GM20000 (cell line): ENCODE data around the gene XYLT1.

Experiments used
- DNase-seq: peaks from one replicate; pipeline ENCODE4 v3.0.0; 2012; ENCODE audit warnings: low spot score
- TF ChIP-seq, protein P1 (sequence below): IDR thresholded peaks from 2 replicates; pipeline ENCODE4 v1.5.1; 2012; ENCODE audit warnings: mild to moderate bottlenecking, control low read depth; ENCODE audit errors: extremely low read depth, missing control alignments

Gene XYLT1

DNA sequence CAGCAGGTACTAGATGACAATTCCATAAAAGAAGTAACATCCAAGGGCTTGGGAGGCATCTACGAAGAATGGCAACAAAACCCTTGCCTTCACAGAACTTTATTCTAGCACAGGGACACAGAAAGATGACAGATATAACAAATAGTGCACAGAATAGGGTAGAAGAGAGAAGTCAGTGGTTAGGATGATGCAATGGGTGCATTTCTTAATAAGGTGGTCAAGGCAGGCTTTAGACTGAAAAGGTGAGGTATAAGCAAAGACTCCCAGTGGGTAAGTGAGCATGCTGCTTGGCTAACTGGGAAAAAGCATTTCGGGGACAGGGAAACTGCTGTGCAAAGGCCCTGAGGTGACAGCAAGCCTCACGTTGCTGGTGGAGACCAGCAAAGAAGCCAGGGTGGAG lies 175.9 kb downstream of the XYLT1 start:
- TF ChIP-seq, protein P1, sequence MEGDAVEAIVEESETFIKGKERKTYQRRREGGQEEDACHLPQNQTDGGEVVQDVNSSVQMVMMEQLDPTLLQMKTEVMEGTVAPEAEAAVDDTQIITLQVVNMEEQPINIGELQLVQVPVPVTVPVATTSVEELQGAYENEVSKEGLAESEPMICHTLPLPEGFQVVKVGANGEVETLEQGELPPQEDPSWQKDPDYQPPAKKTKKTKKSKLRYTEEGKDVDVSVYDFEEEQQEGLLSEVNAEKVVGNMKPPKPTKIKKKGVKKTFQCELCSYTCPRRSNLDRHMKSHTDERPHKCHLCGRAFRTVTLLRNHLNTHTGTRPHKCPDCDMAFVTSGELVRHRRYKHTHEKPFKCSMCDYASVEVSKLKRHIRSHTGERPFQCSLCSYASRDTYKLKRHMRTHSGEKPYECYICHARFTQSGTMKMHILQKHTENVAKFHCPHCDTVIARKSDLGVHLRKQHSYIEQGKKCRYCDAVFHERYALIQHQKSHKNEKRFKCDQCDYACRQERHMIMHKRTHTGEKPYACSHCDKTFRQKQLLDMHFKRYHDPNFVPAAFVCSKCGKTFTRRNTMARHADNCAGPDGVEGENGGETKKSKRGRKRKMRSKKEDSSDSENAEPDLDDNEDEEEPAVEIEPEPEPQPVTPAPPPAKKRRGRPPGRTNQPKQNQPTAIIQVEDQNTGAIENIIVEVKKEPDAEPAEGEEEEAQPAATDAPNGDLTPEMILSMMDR, result no peak
- no peak for DNase-seq

DNA sequence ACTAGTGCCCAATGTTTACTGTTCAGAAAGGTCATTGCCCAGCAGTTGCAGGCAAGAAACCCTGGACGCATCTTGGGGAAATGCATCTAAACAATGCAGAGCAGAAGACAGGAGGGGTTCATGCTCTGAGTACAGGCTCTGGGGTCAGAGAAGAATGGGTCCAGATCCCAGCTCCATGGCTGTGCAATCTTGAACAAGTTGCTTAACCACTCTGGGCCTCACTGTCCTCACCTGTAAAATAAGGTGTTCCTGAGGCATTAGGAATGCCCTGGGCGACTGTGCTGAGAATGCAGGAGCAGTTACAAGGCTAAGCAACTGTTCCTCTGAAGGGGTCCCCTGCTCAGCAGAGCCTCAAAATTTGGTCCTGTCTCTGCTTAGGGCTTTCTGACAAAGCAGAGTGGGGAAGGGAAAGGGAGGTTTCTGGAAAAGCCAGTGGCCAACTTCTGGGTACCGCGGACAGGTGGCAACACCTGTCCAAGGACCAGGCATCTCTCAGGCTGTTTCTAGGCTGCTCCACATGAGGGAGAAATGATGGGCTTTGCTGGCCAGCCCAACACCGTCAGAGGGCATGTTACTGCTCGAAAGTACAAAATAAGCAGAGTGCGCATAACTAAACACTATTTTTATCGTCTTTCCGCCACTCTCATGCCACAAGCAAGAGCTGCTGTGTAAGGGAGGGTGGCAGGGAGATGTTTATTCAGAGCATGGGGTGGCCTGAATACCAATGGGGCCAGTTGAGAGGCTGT lies 176.8 kb downstream of the XYLT1 start:
- no peak for DNase-seq
- TF ChIP-seq, protein P1, result no peak

DNA sequence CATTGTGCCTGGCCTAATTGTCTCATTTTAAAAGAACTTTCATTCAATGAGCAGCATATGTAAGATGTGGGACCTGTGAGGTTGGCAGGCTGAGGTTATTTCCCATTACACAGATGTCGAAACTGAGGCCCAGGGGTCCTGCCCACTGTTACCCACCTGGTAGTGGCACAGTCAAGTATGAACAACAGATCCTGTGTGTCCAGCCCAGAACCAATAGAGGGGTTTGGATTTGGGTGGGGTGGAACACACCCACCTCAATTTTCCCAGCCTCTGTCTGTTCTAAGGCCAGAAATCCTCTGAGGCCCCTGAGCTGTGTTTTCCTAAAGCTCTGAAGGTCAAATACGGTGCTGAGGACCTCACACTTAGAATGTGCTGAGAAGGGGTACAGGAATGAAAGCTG lies 179.5 kb downstream of the XYLT1 start:
- no peak for DNase-seq
- TF ChIP-seq, protein P1, result no peak

DNA sequence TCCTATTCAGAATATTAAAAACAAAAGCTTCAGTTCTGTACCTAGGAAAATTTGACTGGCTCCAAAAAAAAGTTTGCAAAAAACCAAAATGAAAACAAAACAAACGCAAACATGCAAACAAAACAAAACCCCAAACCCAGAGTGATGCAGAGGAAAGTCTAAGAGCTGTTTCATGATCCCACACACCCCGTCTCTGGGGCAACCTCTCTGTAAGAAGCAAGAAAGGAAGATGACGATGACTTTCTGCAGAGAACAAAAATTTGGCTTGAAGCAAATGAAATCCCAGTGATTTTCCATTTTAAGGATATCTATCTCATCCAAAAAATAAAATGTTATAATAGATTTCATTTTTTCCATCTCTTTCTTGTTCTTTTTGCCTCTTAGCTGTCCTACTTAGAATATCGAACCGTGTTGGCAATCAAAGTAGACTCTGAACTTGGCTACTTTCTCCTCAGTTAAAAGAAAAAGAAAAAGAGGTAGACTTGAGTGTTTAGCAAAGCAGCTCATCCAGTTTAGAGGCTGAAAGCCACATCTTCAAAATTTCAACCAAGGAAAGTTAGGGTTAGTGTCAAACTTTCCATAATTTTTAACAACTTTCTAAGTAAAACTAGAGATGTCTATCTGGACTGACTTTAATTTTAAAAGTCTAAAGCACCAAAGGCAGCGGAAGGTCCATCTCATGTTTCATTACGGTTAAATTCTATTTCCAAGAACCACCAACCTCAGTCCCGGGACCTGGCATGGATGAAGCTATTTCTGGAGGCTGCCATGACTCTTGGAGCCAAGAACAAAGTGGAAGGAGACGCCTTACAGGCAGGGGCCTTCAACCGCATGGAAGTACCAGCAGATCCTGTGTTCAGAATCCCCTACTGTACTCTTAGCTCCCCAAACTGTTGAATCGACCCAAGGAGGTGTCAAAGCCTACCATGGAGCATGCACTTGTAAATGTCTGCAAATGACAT lies 180.8 kb downstream of the XYLT1 start:
- no peak for DNase-seq
- TF ChIP-seq, protein P1, result no peak

DNA sequence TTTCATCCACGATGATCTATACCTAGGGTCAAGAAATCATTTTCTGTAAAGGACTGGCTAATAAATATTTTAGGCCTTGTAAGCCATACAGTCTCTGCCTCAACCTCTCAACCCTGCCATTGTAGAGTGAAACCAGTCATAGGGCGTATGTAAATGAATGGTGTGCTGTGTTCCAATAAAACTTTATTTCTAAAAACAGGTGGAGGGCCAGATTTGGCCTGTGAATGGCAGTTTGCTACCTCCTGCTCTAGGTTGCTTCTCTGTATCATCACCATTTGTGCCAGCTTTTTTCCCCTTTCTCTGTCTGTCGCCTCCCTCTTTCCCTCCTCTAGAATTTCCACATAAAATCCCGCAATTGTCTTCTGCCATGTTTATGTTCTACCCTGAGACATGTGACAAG lies 181.7 kb downstream of the XYLT1 start:
- no peak for DNase-seq
- TF ChIP-seq, protein P1, result no peak

DNA sequence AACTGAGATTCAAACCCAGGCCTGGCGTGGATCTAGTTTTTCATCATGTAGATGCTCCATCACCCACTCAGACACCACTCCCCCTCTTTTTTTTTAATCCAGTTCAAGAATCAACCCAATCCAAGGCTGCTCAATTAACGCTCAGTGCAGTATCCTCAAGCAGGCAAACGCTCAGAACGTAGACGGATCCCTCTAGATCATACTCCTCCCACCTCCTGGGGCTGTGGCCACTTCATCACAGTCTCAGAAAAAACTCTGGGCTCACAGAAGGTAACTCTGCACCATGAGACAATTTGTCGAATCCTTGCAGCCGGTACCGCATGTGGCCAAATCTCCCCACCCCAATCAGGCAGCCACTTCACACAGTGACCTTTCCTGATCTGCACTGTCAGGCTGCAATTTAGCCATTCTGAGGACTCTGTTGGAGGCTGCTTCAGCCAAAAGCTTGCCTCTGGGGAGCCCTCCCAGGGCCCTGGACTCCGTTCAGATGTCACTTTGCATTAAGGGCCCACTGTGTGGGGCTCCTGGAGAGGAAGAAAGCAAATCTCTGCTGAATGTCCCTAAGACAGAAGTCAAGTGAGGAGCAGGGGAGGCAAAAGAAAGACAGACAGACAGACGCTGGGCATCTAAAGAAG lies 183.5 kb downstream of the XYLT1 start:
- no peak for DNase-seq
- TF ChIP-seq, protein P1, result no peak
